H1 (cell line): ENCODE results near the gene DEK. TPM values are rescaled to one million over a fixed set of nuclear protein-coding genes. Genes with fewer than 3 reads are reported as not detected.

Experiments
- CTCF ChIA-PET: fragments of 300-600 bp; sonication (Branson Sonifier 250); formaldehyde crosslinking; loops from one replicate; lab custom pipeline; 2021; ENCODE audit not compliant: partially characterized antibody; lab: Charles Lee
- POLR2A ChIA-PET: fragments of 300-600 bp; sonication (Branson Sonifier 250); formaldehyde crosslinking; loops from one replicate; lab custom pipeline; 2021; ENCODE audit warnings: inconsistent platforms; ENCODE audit not compliant: partially characterized antibody; lab: Charles Lee
- DNase-seq, 2 experiments: peaks; one replicate each; pipeline versions ENCODE4 v3.0.0 to v3.0.0-alpha.2; 2010 to 2022; ENCODE audit warnings: low spot score in 2 of 2, low read depth in 1 of 2, mixed read lengths in 1 of 2
- FAIRE-seq: peaks from 2 replicates; lab custom pipeline; 2011; peaks lifted over from hg19 to GRCh38; lab: Jason Lieb, UNC
- H2AFZ ChIP-seq: 2 replicates; pipeline ENCODE4 v1.8.1; 2012; ENCODE audit warnings: low read length, inconsistent platforms
- H2AK5ac ChIP-seq: 2 replicates; pipeline ENCODE4 v1.6.1; 2013; ENCODE audit warnings: low read depth, low read length
- H2BK120ac ChIP-seq: replicated peaks from 2 replicates; pipeline ENCODE3; 2013; ENCODE audit warnings: low read depth, low read length, inconsistent platforms
- H2BK12ac ChIP-seq: 2 replicates; pipeline ENCODE4 v1.6.1; 2013; ENCODE audit warnings: low read depth, low read length
- H2BK15ac ChIP-seq: 2 replicates; pipeline ENCODE4 v1.6.1; 2013; ENCODE audit warnings: low read length
- H2BK20ac ChIP-seq: 2 replicates; pipeline ENCODE4 v1.6.1; 2013; ENCODE audit warnings: low read length
- H2BK5ac ChIP-seq: 2 replicates; pipeline ENCODE4 v1.6.1; 2013; ENCODE audit warnings: low read depth, low read length
- H3K14ac ChIP-seq: 2 replicates; pipeline ENCODE4 v1.6.1; 2013; ENCODE audit warnings: inconsistent platforms; ENCODE audit not compliant: insufficient read length
- H3K18ac ChIP-seq: 2 replicates; pipeline ENCODE4 v1.6.1; 2013; ENCODE audit warnings: low read length; ENCODE audit errors: extremely low read depth
- H3K23ac ChIP-seq: 2 replicates; pipeline ENCODE4 v1.6.1; 2013; ENCODE audit warnings: inconsistent platforms; ENCODE audit not compliant: insufficient read length
- H3K23me2 ChIP-seq: 2 replicates; pipeline ENCODE4 v1.6.1; 2013; ENCODE audit warnings: low read depth, low read length
- H3K27ac ChIP-seq: 2 replicates; pipeline ENCODE4 v1.6.1; 2011; ENCODE audit warnings: low read depth, low read length, inconsistent platforms
- H3K27me3 ChIP-seq, 4 experiments: replicated peaks in 1 of 4; 1 replicate in 1 of 4; 2 replicates in 3 of 4; pipeline versions ENCODE4 v1.6.1 to v1.8.1; 2011 to 2013; ENCODE audit warnings: low read length in 3 of 4, mild to moderate bottlenecking in 3 of 4, inconsistent platforms in 2 of 4, mixed read lengths in 2 of 4, moderate library complexity in 1 of 4; ENCODE audit not compliant: control insufficient read depth in 3 of 4, insufficient read depth in 3 of 4; ENCODE audit errors: extremely low read depth in 1 of 4
- H3K36me3 ChIP-seq, 4 experiments: 2 replicates each; pipeline versions ENCODE4 v1.6.1 to v1.8.1; 2011 to 2013; ENCODE audit warnings: mild to moderate bottlenecking in 4 of 4, low read length in 3 of 4, moderate library complexity in 2 of 4, control low read depth in 1 of 4, inconsistent platforms in 1 of 4; ENCODE audit not compliant: insufficient read depth in 4 of 4, control insufficient read depth in 2 of 4
- H3K4ac ChIP-seq: replicated peaks from 2 replicates; pipeline ENCODE3; 2013; ENCODE audit warnings: low read length, low read depth, mixed read lengths, inconsistent platforms; ENCODE audit not compliant: insufficient read length
- H3K4me1 ChIP-seq, 4 experiments: replicated peaks in 1 of 4; 1 replicate in 1 of 4; 2 replicates in 3 of 4; pipeline versions ENCODE4 v1.6.1 to v1.8.1; 2011 to 2013; ENCODE audit warnings: low read length in 3 of 4, inconsistent platforms in 2 of 4, mixed read lengths in 1 of 4; ENCODE audit not compliant: insufficient read depth in 4 of 4, control insufficient read depth in 3 of 4
- H3K4me2 ChIP-seq, 2 experiments: 2 replicates each; pipeline versions ENCODE4 v1.6.1 to v1.8.1; 2011 to 2013; ENCODE audit warnings: low read depth in 2 of 2, low read length in 2 of 2, control low read depth in 1 of 2, inconsistent platforms in 1 of 2, mild to moderate bottlenecking in 1 of 2; ENCODE audit not compliant: insufficient read depth in 1 of 2
- H3K4me3 ChIP-seq, 4 experiments: fragments of 200-600, 300-600 bp in 1 of 4; sonication (generic), shearing (Covaris generic), sonication (Bioruptor Twin) in 1 of 4; 2 replicates each; pipeline versions ENCODE4 v1.5.1 to v1.8.1; 2011 to 2016; ENCODE audit warnings: low read length in 4 of 4, low read depth in 3 of 4, control low read depth in 2 of 4, inconsistent platforms in 2 of 4, mild to moderate bottlenecking in 2 of 4, mixed read lengths in 1 of 4, moderate library complexity in 1 of 4; ENCODE audit not compliant: insufficient read depth in 2 of 4; ENCODE audit errors: extremely low read depth in 1 of 4
- H3K56ac ChIP-seq: replicated peaks from 2 replicates; pipeline ENCODE3; 2013; ENCODE audit warnings: low read depth, mild to moderate bottlenecking, mixed read lengths, low read length, inconsistent platforms; ENCODE audit not compliant: insufficient read length
- H3K79me1 ChIP-seq: 2 replicates; pipeline ENCODE4 v1.6.1; 2013; ENCODE audit warnings: low read depth, low read length, control low read depth
- H3K79me2 ChIP-seq, 2 experiments: 2 replicates each; pipeline versions ENCODE4 v1.6.1 to v1.8.1; 2012 to 2013; ENCODE audit warnings: low read length in 2 of 2, mild to moderate bottlenecking in 2 of 2, inconsistent platforms in 1 of 2; ENCODE audit not compliant: insufficient read depth in 2 of 2, control insufficient read depth in 1 of 2
- H3K9ac ChIP-seq, 4 experiments: replicated peaks in 1 of 4; 1 replicate in 1 of 4; 2 replicates in 3 of 4; pipeline versions ENCODE4 v1.6.1 to v1.8.1; 2011 to 2013; ENCODE audit warnings: low read depth in 3 of 4, low read length in 3 of 4, control low read depth in 2 of 4, mild to moderate bottlenecking in 2 of 4, moderate library complexity in 2 of 4, inconsistent platforms in 1 of 4; ENCODE audit errors: extremely low read depth in 1 of 4
- H3K9me3 ChIP-seq, 2 experiments: 2 replicates each; pipeline versions ENCODE4 v1.6.1 to v1.8.1; 2012 to 2013; ENCODE audit warnings: mild to moderate bottlenecking in 2 of 2, moderate library complexity in 2 of 2, control low read depth in 1 of 2, inconsistent platforms in 1 of 2, low read depth in 1 of 2, low read length in 1 of 2, mixed read lengths in 1 of 2; ENCODE audit not compliant: insufficient read depth in 2 of 2
- H4K20me1 ChIP-seq, 2 experiments: replicated peaks in 1 of 2; 2 replicates each; pipeline versions ENCODE3 to v1.8.1; 2011 to 2013; ENCODE audit warnings: inconsistent platforms in 2 of 2, low read length in 2 of 2, mild to moderate bottlenecking in 1 of 2; ENCODE audit not compliant: insufficient read depth in 2 of 2, control insufficient read depth in 1 of 2
- H4K5ac ChIP-seq: 2 replicates; pipeline ENCODE4 v1.6.1; 2013; ENCODE audit warnings: low read length, low read depth, mixed read lengths, inconsistent platforms; ENCODE audit not compliant: insufficient read length
- H4K8ac ChIP-seq: 2 replicates; pipeline ENCODE4 v1.8.0; 2013; ENCODE audit warnings: mild to moderate bottlenecking, moderate library complexity, low read length, inconsistent platforms; ENCODE audit not compliant: insufficient read depth; ENCODE audit errors: extremely low read depth
- H4K91ac ChIP-seq: replicated peaks from 2 replicates; pipeline ENCODE3; 2013; ENCODE audit warnings: low read length, mixed read lengths, inconsistent platforms; ENCODE audit not compliant: insufficient read length
- GTF2F1 ChIP-seq: IDR thresholded peaks from 2 replicates; pipeline ENCODE4 v1.6.1; 2012; ENCODE audit warnings: low read depth, low read length, improper control_type of control experiment, borderline replicate concordance
- HDAC6 ChIP-seq: IDR thresholded peaks from one replicate; pipeline ENCODE4 v1.7.1; 2012; ENCODE audit warnings: low read depth, mild to moderate bottlenecking, inconsistent platforms, low read length, moderate library complexity
- KDM5A ChIP-seq: fragments of 200-600 bp; IDR thresholded peaks from 2 replicates; pipeline ENCODE4 v1.7.1; 2012; ENCODE audit warnings: mild to moderate bottlenecking, low read length, inconsistent platforms, mixed read lengths
- POLR2AphosphoS5 ChIP-seq: IDR thresholded peaks from 2 replicates; pipeline ENCODE4 v1.6.1; 2011; ENCODE audit warnings: low read depth, low read length
- WGBS, 2 experiments: shearing (Covaris generic) in 1 of 2; methylation state at CpG; one replicate each; pipeline versions ENCODE4 v1.1.6 to v1.1.7; 2013 to 2015; ENCODE audit warnings: low lambda C conversion rate in 2 of 2, mixed read lengths in 2 of 2, inconsistent platforms in 1 of 2, low coverage in 1 of 2, missing lambda C conversion rate in 1 of 2; ENCODE audit not compliant: insufficient replicate concordance in 2 of 2, insufficient coverage in 1 of 2, insufficient read length in 1 of 2; ENCODE audit errors: extremely low coverage in 1 of 2, missing lambda C conversion rate in 1 of 2; 5-methylcytosine and 5-hydroxymethylcytosine counted together
- polyA plus RNA-seq, 7 experiments: library from polyadenylated mRNA; depleted of rRNA in 3 of 7; stranded (reverse) in 5 of 7; unstranded in 2 of 7; fragments of >200 nt in 5 of 7; fragments of 200-250 nt in 2 of 7; gene quantifications; 1 replicate in 5 of 7; 2 replicates in 1 of 7; 4 replicates in 1 of 7; pipeline versions ENCODE4 v1.2.1 to v1.2.3, GENCODE V29; 2011 to 2013; ENCODE audit warnings: missing spikeins in 2 of 7, mixed read lengths in 2 of 7
- total RNA-seq: library from RNA; stranded (reverse); fragmentation: NEBNext Ultra II Directional; extraction: Animal tissue kit (Norgen Biotek cat#: 25700); gene quantifications from 2 replicates; pipeline ENCODE4 v1.2.1, GENCODE V29; 2021

Gene DEK
- total and polyA plus RNA-seq, 2 of the 8 experiments (the other 6 are each of a cell fraction or from before 2014, with no cell fraction given): 40.0 to 228 TPM

DNA sequence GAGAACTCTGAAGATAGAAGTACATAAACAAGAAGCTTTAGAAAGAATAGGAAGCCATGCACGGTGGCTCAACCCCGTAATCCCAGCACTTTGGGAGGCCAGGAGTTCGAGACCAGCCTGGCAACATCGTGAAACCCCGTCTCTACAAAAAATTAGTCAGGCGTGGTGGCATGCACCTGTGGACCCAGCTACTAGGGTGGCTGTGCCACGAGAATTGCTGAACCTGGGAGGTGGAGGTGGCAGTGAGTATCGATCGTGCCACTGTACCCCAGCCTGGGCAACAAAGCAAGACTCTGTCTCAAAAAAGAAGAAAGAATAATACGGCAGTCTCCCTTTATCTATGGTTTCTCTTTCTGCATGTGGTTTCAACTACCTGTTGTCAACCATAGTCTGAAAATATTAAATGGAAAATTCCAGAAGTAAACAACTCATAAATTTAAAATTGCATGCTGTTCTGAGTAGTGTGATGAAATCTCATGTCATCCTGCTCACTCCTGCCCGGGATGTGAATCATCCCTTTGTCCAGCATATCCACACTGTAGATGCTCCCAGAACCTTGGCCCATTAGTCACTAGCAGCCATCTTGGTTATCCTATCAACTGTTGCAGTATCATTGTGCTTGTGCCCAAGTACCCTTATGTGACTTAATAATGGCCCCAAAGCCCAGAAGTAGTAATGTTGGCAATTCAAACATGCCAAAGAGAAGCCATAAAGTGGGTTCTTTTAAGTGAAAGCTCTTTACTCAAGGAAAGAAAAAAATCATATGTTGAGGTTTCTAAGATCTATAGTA, 22.1 kb downstream of the DEK start:
- Histone ChIP-seq H2BK120ac (no peak overlapping the region), H3K4ac (no peak overlapping the region), H2BK5ac (no peak overlapping the region), H3K4me1 (no peaks in the 10 kb centered on the region), H2AK5ac (no peak overlapping the region), H3K36me3 (peaks cover 10 to 90% (median 42%) of the 10 kb centered on the region in 4 experiments), H3K23ac (no peak overlapping the region), H3K27ac (no peak overlapping the region), H3K79me1 (peaks cover 5% of the 10 kb centered on the region; the same call in 1 of the 2 replicates), H4K20me1 (peaks cover 2 to 7% of the 10 kb centered on the region in 2 experiments), H2BK15ac (no peak overlapping the region), H4K8ac (no peak overlapping the region), H3K23me2 (no peaks in the 10 kb centered on the region), H3K4me3 (no peak overlapping the region), H3K79me2 (peaks cover 0 to 90% of the 10 kb centered on the region in 2 experiments; a peak in 2 of 4 replicates), H3K56ac (no peak overlapping the region), H3K18ac (no peak overlapping the region), H3K4me2 (no peak overlapping the region), H3K9ac (no peak overlapping the region), H2BK12ac (no peak overlapping the region), H3K9me3 (no peaks in the 10 kb centered on the region), H4K91ac (no peak overlapping the region), H4K5ac (no peak overlapping the region), H3K27me3 (peaks cover 0 to 1% (median 0%) of the 10 kb centered on the region in 4 experiments; a peak in 1 of 7 replicates), H3K14ac (no peak overlapping the region), H2AFZ (no peak overlapping the region), H2BK20ac (no peak overlapping the region)
- TF ChIP-seq GTF2F1 (no peak), KDM5A (no peak), POLR2AphosphoS5 (no peak), HDAC6 (no peak)
- ChIA-PET CTCF (interaction anchor here (1.0 to 1.3 kb wide), 3 partner anchors 8 to 86 kb away, joined by 3 to 4 read pairs (median 4); no protein-coding TSS in a partner anchor), POLR2A (interaction anchor here (0.7 to 2.4 kb wide), 11 partner anchors 8 to 56 kb away, joined by 3 to 21 read pairs (median 5); no protein-coding TSS in a partner anchor)
- no peak for DNase-seq
- FAIRE-seq: no peak
- 86% methylated on average over 11 of the region's 11 CpGs; no CpG with 5 or more reads in 1 of the 2 experiments for WGBS, 2 experiments
